ENCODE measurements around the gene COX7A2L. TPM values are rescaled to one million over a fixed set of nuclear protein-coding genes. Genes with fewer than 3 reads are reported as not detected.

Gene COX7A2L
- total RNA-seq, 4 donors from 2014 or later, result 98.7 to 129 (median 119) TPM

- intact Hi-C loops (cut with DNase I), result loop anchor here (10.0 kb wide), 1 partner anchor 239 kb away; no protein-coding TSS in a partner anchor
Measured at GRCh38 chr2:42334220-42334619, 26.8 kb downstream of the COX7A2L start.

GRCh38 chr2:42333579-42333978 lies 27.4 kb downstream of the COX7A2L start:
- intact Hi-C loops (cut with DNase I), result loop anchor here (10.0 kb wide), 1 partner anchor 239 kb away; no protein-coding TSS in a partner anchor
- no peaks in the 10 kb centered on the region for H3K9me3 ChIP-seq

More at GRCh38 chr2:42334220-42334619, 26.8 kb downstream of the COX7A2L start:
- no peaks in the 10 kb centered on the region for H3K9me3 ChIP-seq
- no peak for DNase-seq
- no peak overlapping the region for H3K4me3 ChIP-seq (replicated peaks in 1 of 3)
- H3K4me1 ChIP-seq, result no peaks in the 10 kb centered on the region
- H3K36me3 ChIP-seq, result peaks cover 13 to 18% of the 10 kb centered on the region in 2 donors
- H3K27ac ChIP-seq, result no peak overlapping the region
- TF ChIP-seq POLR2A (IDR thresholded peaks at IDR 0.05) (no peak), CTCF (IDR thresholded peaks at IDR 0.05) (no peak)
- 93% methylated on average over 3 of the region's 3 CpGs for WGBS, 2 donors
- H3K27me3 ChIP-seq, result no peaks in the 10 kb centered on the region

GRCh38 chr2:42332575-42332974 lies 28.4 kb downstream of the COX7A2L start:
- Histone ChIP-seq H3K27ac (no peak overlapping the region), H3K27me3 (no peaks in the 10 kb centered on the region), H3K4me3 (replicated peaks in 1 of 3) (no peak overlapping the region), H3K9me3 (no peaks in the 10 kb centered on the region), H3K36me3 (peaks cover 13 to 18% of the 10 kb centered on the region in 2 donors), H3K4me1 (no peaks in the 10 kb centered on the region)
- 95 to 96% methylated on average over 4 of the region's 4 CpGs for WGBS, 2 donors
- DNase-seq, result no peak
- TF ChIP-seq CTCF (IDR thresholded peaks at IDR 0.05), result no peak
- no peak for TF ChIP-seq POLR2A (IDR thresholded peaks at IDR 0.05)
- intact Hi-C loops (cut with DNase I), result loop anchor here (10.0 kb wide), 1 partner anchor 238 kb away; no protein-coding TSS in a partner anchor

More at GRCh38 chr2:42333579-42333978, 27.4 kb downstream of the COX7A2L start:
- Histone ChIP-seq H3K36me3 (peaks cover 13 to 18% of the 10 kb centered on the region in 2 donors), H3K4me3 (replicated peaks in 1 of 3) (no peak overlapping the region), H3K27me3 (no peaks in the 10 kb centered on the region), H3K27ac (no peak overlapping the region), H3K4me1 (no peaks in the 10 kb centered on the region)
- no peak for DNase-seq
- no peak for TF ChIP-seq CTCF (IDR thresholded peaks at IDR 0.05)
- no peak for TF ChIP-seq POLR2A (IDR thresholded peaks at IDR 0.05)
- 97% methylated on average over 4 of the region's 4 CpGs for WGBS, 2 donors

- DNase-seq, result no peak
- TF ChIP-seq CTCF (IDR thresholded peaks at IDR 0.05), result no peak
- no peak for TF ChIP-seq POLR2A (IDR thresholded peaks at IDR 0.05)
- Histone ChIP-seq H3K4me3 (replicated peaks in 1 of 3) (no peak overlapping the region), H3K9me3 (no peaks in the 10 kb centered on the region), H3K27me3 (no peaks in the 10 kb centered on the region), H3K4me1 (no peaks in the 10 kb centered on the region), H3K36me3 (peaks cover 13 to 18% of the 10 kb centered on the region in 2 donors), H3K27ac (no peak overlapping the region)
- 92% methylated on average over 9 of the region's 9 CpGs for WGBS, 2 donors
- intact Hi-C loops (cut with DNase I), result loop anchor here (10.0 kb wide), 1 partner anchor 237 kb away; no protein-coding TSS in a partner anchor
Measured at GRCh38 chr2:42331569-42332284, 29.3 kb downstream of the COX7A2L start.

- no peak for DNase-seq
- H3K36me3 ChIP-seq, result peaks cover 13% of the 10 kb centered on the region in 2 donors
- H3K27ac ChIP-seq, result no peak overlapping the region
- WGBS, 2 donors, result 96 to 97% methylated on average over 5 of the region's 5 CpGs
- no peak for TF ChIP-seq POLR2A (IDR thresholded peaks at IDR 0.05)
- TF ChIP-seq CTCF (IDR thresholded peaks at IDR 0.05), result no peak
- no peaks in the 10 kb centered on the region for H3K27me3 ChIP-seq
- intact Hi-C loops (cut with DNase I), result loop anchor here (10.0 kb wide), 1 partner anchor 235 kb away; no protein-coding TSS in a partner anchor
- no peak overlapping the region for H3K4me3 ChIP-seq (replicated peaks in 1 of 3)
- H3K9me3 ChIP-seq, result no peaks in the 10 kb centered on the region
- no peaks in the 10 kb centered on the region for H3K4me1 ChIP-seq
Measured at GRCh38 chr2:42329736-42330135, 31.3 kb downstream of the COX7A2L start.
